OCI-LY7 (cell line): ENCODE data around the gene NUBP2. TPM values are rescaled to one million over a fixed set of nuclear protein-coding genes. Genes with fewer than 3 reads are reported as not detected.

Experiments
- BruUV-seq: library from RNA; stranded (reverse); fragments of 400-500 nt; replicated peaks from 2 replicates; lab custom pipeline; 2021; lab: Mats Ljungman, UMichigan
- CTCF ChIA-PET: fragments of 300-600 bp; sonication (Branson Sonifier 250); formaldehyde crosslinking; loops from one replicate; lab custom pipeline; 2022; ENCODE audit warnings: antibody characterized with exemption; ENCODE audit not compliant: unreplicated experiment; lab: Charles Lee
- POLR2A ChIA-PET: fragments of 300-600 bp; sonication (Branson Sonifier 250); formaldehyde crosslinking; loops from one replicate; lab custom pipeline; 2022; ENCODE audit warnings: antibody characterized with exemption; lab: Charles Lee
- DNase-seq: peaks from one replicate; pipeline ENCODE4 v3.0.0-alpha.2; 2015; ENCODE audit warnings: low spot score
- H2AFZ ChIP-seq: fragments of 200-600 bp; sonication (generic), shearing (Covaris generic); 2 replicates; pipeline ENCODE4 v1.6.1; 2014; ENCODE audit warnings: mild to moderate bottlenecking, antibody characterized with exemption, low read length, moderate library complexity
- H3K27ac ChIP-seq: fragments of 200-600 bp; sonication (generic); 2 replicates; pipeline ENCODE4 v1.5.1; 2014; ENCODE audit warnings: mixed run types, low read depth, mild to moderate bottlenecking, moderate library complexity, low read length, inconsistent platforms; ENCODE audit not compliant: poor library complexity, severe bottlenecking
- H3K36me3 ChIP-seq: fragments of 200-600 bp; sonication (generic); 2 replicates; pipeline ENCODE4 v1.6.1; 2014; ENCODE audit warnings: mild to moderate bottlenecking, antibody characterized with exemption, low read length, moderate library complexity, mixed read lengths; ENCODE audit not compliant: insufficient read depth
- H3K4me1 ChIP-seq: fragments of 200-600 bp; sonication (generic); 2 replicates; pipeline ENCODE4 v1.5.1; 2014; ENCODE audit warnings: mild to moderate bottlenecking, low read length; ENCODE audit not compliant: insufficient read depth, poor library complexity, severe bottlenecking
- H3K4me2 ChIP-seq: fragments of 200-600 bp; sonication (generic); 2 replicates; pipeline ENCODE4 v1.6.1; 2014; ENCODE audit warnings: mild to moderate bottlenecking, low read length
- H3K4me3 ChIP-seq: fragments of 200-600 bp; sonication (generic); 2 replicates; pipeline ENCODE4 v1.5.1; 2014; ENCODE audit warnings: mild to moderate bottlenecking, low read depth, low read length; ENCODE audit not compliant: poor library complexity, severe bottlenecking
- H3K79me2 ChIP-seq: fragments of 200-600 bp; sonication (generic); 2 replicates; pipeline ENCODE4 v1.6.1; 2016; ENCODE audit warnings: low read depth, mild to moderate bottlenecking, low read length, moderate library complexity, mixed read lengths; ENCODE audit not compliant: insufficient read depth
- H3K9me2 ChIP-seq: fragments of 200-600 bp; sonication (generic); 2 replicates; pipeline ENCODE4 v1.6.1; 2016; ENCODE audit warnings: mild to moderate bottlenecking, low read length, mixed read lengths; ENCODE audit not compliant: insufficient read depth
- H3K9me3 ChIP-seq: fragments of 200-600 bp; sonication (generic); 2 replicates; pipeline ENCODE4 v1.6.1; 2014; ENCODE audit warnings: mild to moderate bottlenecking, mixed run types, low read length, mixed read lengths
- H4K20me1 ChIP-seq: fragments of 200-600 bp; sonication (generic); 2 replicates; pipeline ENCODE4 v1.6.1; 2014; ENCODE audit warnings: mild to moderate bottlenecking, antibody characterized with exemption, low read length, moderate library complexity, mixed read lengths; ENCODE audit not compliant: insufficient read depth
- CTCF ChIP-seq: fragments of 200-600 bp; sonication (generic); conservative IDR thresholded peaks from 2 replicates; pipeline ENCODE4 v1.5.1; 2014; ENCODE audit warnings: mild to moderate bottlenecking, antibody characterized with exemption, low read length, moderate library complexity, mixed read lengths
- EZH2phosphoT487 ChIP-seq: fragments of 200-600 bp; sonication (generic); IDR thresholded peaks from 2 replicates; pipeline ENCODE4 v1.6.1; 2018; ENCODE audit warnings: low read depth, borderline replicate concordance, mild to moderate bottlenecking, mixed run types, antibody characterized with exemption, low read length, moderate library complexity, mixed read lengths
- intact Hi-C: fragments of 100-400 bp; cut with micrococcal nuclease; formaldehyde crosslinking; loops from one replicate; pipeline ENCODE4 v1.10.0; 2022; ENCODE audit not compliant: unreplicated experiment
- total RNA-seq, 2 experiments: library from RNA; depleted of rRNA in 1 of 2; stranded (reverse); fragments of >200 nt in 1 of 2; shearing (Covaris generic) in 1 of 2; gene quantifications; 2 replicates each; pipeline ENCODE4 v1.2.3, GENCODE V29; 2014 to 2022

The NUBP2 gene
- total RNA-seq, 2 experiments from 2014 or later = 62.7 to 94.9 TPM

DNA sequence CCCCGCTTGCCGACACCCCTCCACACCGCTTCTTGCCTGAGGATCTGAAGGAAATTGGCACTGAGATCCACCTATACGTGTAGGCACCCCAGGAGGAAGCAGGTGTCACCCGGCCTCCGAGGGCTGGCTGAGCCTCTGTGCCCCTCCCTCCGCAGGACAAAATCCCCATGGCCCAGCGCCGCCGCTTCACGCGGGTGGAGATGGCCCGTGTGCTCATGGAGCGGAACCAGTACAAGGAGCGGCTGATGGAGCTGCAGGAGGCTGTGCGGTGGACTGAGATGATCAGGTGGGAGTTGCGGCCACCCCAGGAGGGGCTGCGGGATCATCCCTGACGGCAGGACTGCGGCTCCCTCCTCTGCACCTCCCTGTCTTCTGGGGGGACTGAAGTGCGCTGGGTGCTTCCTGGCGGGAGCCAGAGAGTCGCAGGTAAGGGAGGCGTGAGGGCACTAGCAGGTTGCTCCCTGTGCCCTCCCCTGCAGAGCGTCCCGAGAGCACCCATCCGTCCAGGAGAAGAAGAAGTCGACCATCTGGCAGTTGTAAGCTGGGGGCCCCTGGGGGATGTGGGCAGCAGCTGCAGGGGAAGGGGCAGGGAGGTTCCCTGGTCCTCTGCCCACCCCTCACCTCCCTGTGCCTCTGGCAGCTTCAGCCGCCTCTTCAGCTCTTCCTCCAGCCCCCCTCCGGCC, 20.4 kb upstream of the NUBP2 start:
- BruUV-seq = no TSS peak
- POLR2A ChIA-PET = no interaction called here
- Histone ChIP-seq H4K20me1 (no peaks in the 10 kb centered on the region), H3K9me3 (no peaks in the 10 kb centered on the region), H3K4me3 (no peak overlapping the region), H3K4me1 (no peaks in the 10 kb centered on the region), H2AFZ (no peak overlapping the region), H3K36me3 (peaks cover 37% of the 10 kb centered on the region), H3K9me2 (no peaks in the 10 kb centered on the region), H3K27ac (no peak overlapping the region), H3K79me2 (no peaks in the 10 kb centered on the region), H3K4me2 (no peak overlapping the region)
- CTCF ChIA-PET = no interaction called here
- intact Hi-C loops = no loop called here
- TF ChIP-seq CTCF (no peak), EZH2phosphoT487 (no peak)
- no peak for DNase-seq

GRCh38 chr16:1762879-1763520, 19.8 kb upstream of the NUBP2 start:
- no peak for DNase-seq
- Histone ChIP-seq H2AFZ (no peak overlapping the region), H3K27ac (no peak overlapping the region), H3K4me3 (no peak overlapping the region), H4K20me1 (no peaks in the 10 kb centered on the region), H3K9me3 (no peaks in the 10 kb centered on the region), H3K36me3 (peaks cover 44% of the 10 kb centered on the region), H3K4me2 (no peak overlapping the region), H3K79me2 (no peaks in the 10 kb centered on the region), H3K4me1 (no peaks in the 10 kb centered on the region), H3K9me2 (no peaks in the 10 kb centered on the region)
- intact Hi-C loops = no loop called here
- CTCF ChIA-PET = no interaction called here
- TF ChIP-seq CTCF (no peak), EZH2phosphoT487 (no peak)
- no TSS peak for BruUV-seq
- POLR2A ChIA-PET = no interaction called here
